Suprapubic skin (tissue), 4 donors: ENCODE data around the gene FSCN2. TPM values are rescaled to one million over a fixed set of nuclear protein-coding genes. Genes with fewer than 3 reads are reported as not detected.

ENCODE experiments used
- DNase-seq, 2 donors: peaks; one replicate each; pipeline ENCODE4 v3.0.0-alpha.2; 2019; ENCODE audit warnings: low spot score in 2 of 2
- H3K27ac ChIP-seq: fragments of 200-600 bp; sonication (generic); one replicate; pipeline ENCODE4 v1.5.1; 2019
- H3K27me3 ChIP-seq: fragments of 200-600 bp; sonication (generic); one replicate; pipeline ENCODE4 v1.5.1; 2019
- H3K36me3 ChIP-seq: fragments of 200-600 bp; sonication (generic); one replicate; pipeline ENCODE4 v1.5.1; 2019
- H3K4me1 ChIP-seq: fragments of 200-600 bp; sonication (generic); one replicate; pipeline ENCODE4 v1.5.1; 2019
- H3K4me3 ChIP-seq: fragments of 200-600 bp; sonication (generic); one replicate; pipeline ENCODE4 v1.5.1; 2019; ENCODE audit warnings: mild to moderate bottlenecking
- H3K9me3 ChIP-seq: fragments of 200-600 bp; sonication (generic); one replicate; pipeline ENCODE4 v1.5.1; 2019
- CTCF ChIP-seq, 2 donors: fragments of 200-600 bp in 1 of 2; fragments of 450-650 bp in 1 of 2; sonication (generic) in 1 of 2; IDR thresholded peaks; one replicate each; pipeline ENCODE4 v1.5.1; 2016 to 2019; ENCODE audit warnings: antibody characterized with exemption in 2 of 2, mild to moderate bottlenecking in 1 of 2, moderate library complexity in 1 of 2
- EP300 ChIP-seq: sonication (generic); formaldehyde crosslinking; IDR thresholded peaks from one replicate; pipeline ENCODE4 v1.6.1; 2017; ENCODE audit warnings: antibody characterized with exemption
- POLR2A ChIP-seq, 2 donors: fragments of 450-650 bp; IDR thresholded peaks; one replicate each; pipeline ENCODE4 v1.6.1; 2017; ENCODE audit warnings: antibody characterized with exemption in 2 of 2, mild to moderate bottlenecking in 2 of 2, moderate library complexity in 2 of 2
- POLR2AphosphoS5 ChIP-seq, 3 donors: sonication (generic); formaldehyde crosslinking; IDR thresholded peaks; one replicate each; pipeline ENCODE4 v1.6.1; 2017; ENCODE audit warnings: antibody characterized with exemption in 3 of 3
- WGBS: methylation state at CpG from one replicate; pipeline ENCODE4 v1.1.5; 2018; 5-methylcytosine and 5-hydroxymethylcytosine counted together
- total RNA-seq, 4 donors: library from RNA; depleted of rRNA; stranded (reverse); fragments of >200 nt; gene quantifications; one replicate each; pipeline ENCODE4 v1.1.0, GENCODE V29; 2016

The FSCN2 gene
- total RNA-seq, 4 donors from 2014 or later, result 0.52 to 4.7 (median 3.3) TPM

GRCh38 chr17:81558941-81559806 lies 31.0 kb downstream of the FSCN2 start:
- 82% methylated on average over 16 of the region's 27 CpGs for WGBS
- H3K4me3 ChIP-seq, result no peak overlapping the region
- no peaks in the 10 kb centered on the region for H3K27me3 ChIP-seq
- no peak overlapping the region for H3K27ac ChIP-seq
- peaks cover 75% of the 10 kb centered on the region for H3K36me3 ChIP-seq
- H3K9me3 ChIP-seq, result no peaks in the 10 kb centered on the region
- no peak for DNase-seq
- TF ChIP-seq POLR2AphosphoS5 (IDR thresholded peaks at IDR 0.05), result no peak
- TF ChIP-seq POLR2A (IDR thresholded peaks at IDR 0.05), result no peak
- TF ChIP-seq CTCF (IDR thresholded peaks at IDR 0.05), result no peak
- TF ChIP-seq EP300, result no peak
- peaks cover 1% of the 10 kb centered on the region for H3K4me1 ChIP-seq

GRCh38 chr17:81561494-81561885 lies 33.3 kb downstream of the FSCN2 start:
- H3K36me3 ChIP-seq, result peaks cover 93% of the 10 kb centered on the region
- H3K27me3 ChIP-seq, result no peaks in the 10 kb centered on the region
- peaks cover 7% of the 10 kb centered on the region for H3K4me1 ChIP-seq
- no peak overlapping the region for H3K27ac ChIP-seq
- no peak for DNase-seq
- H3K4me3 ChIP-seq, result no peak overlapping the region
- no peaks in the 10 kb centered on the region for H3K9me3 ChIP-seq
- TF ChIP-seq CTCF (IDR thresholded peaks at IDR 0.05) (no peak), POLR2AphosphoS5 (IDR thresholded peaks at IDR 0.05) (no peak), POLR2A (IDR thresholded peaks at IDR 0.05) (no peak), EP300 (no peak)
- 85% methylated on average over 4 of the region's 4 CpGs for WGBS

- H3K9me3 ChIP-seq, result no peaks in the 10 kb centered on the region
- H3K27ac ChIP-seq, result no peak overlapping the region
- TF ChIP-seq CTCF (IDR thresholded peaks at IDR 0.05), result no peak
- no peak for TF ChIP-seq POLR2A (IDR thresholded peaks at IDR 0.05)
- TF ChIP-seq POLR2AphosphoS5 (IDR thresholded peaks at IDR 0.05), result no peak
- no peak for TF ChIP-seq EP300
Observed at GRCh38 chr17:81563861-81564586, 35.8 kb downstream of the FSCN2 start.

GRCh38 chr17:81564778-81565177 lies 36.6 kb downstream of the FSCN2 start:
- Histone ChIP-seq H3K36me3 (peaks cover 85% of the 10 kb centered on the region), H3K9me3 (no peaks in the 10 kb centered on the region), H3K27ac (no peak overlapping the region), H3K4me3 (no peak overlapping the region), H3K4me1 (peaks cover 23% of the 10 kb centered on the region), H3K27me3 (no peaks in the 10 kb centered on the region)
- TF ChIP-seq POLR2A (IDR thresholded peaks at IDR 0.05), result no peak
- no peak for TF ChIP-seq EP300
- no peak for TF ChIP-seq CTCF (IDR thresholded peaks at IDR 0.05)
- TF ChIP-seq POLR2AphosphoS5 (IDR thresholded peaks at IDR 0.05), result no peak
- no peak for DNase-seq
- 89% methylated on average over 10 of the region's 17 CpGs for WGBS

More at GRCh38 chr17:81563861-81564586, 35.8 kb downstream of the FSCN2 start:
- no peak overlapping the region for H3K4me3 ChIP-seq
- H3K36me3 ChIP-seq, result peaks cover 84% of the 10 kb centered on the region
- no peak for DNase-seq
- peaks cover 23% of the 10 kb centered on the region for H3K4me1 ChIP-seq
- whole genome bisulfite sequencing, result 84% methylated on average over 9 of the region's 10 CpGs
- no peaks in the 10 kb centered on the region for H3K27me3 ChIP-seq

DNA sequence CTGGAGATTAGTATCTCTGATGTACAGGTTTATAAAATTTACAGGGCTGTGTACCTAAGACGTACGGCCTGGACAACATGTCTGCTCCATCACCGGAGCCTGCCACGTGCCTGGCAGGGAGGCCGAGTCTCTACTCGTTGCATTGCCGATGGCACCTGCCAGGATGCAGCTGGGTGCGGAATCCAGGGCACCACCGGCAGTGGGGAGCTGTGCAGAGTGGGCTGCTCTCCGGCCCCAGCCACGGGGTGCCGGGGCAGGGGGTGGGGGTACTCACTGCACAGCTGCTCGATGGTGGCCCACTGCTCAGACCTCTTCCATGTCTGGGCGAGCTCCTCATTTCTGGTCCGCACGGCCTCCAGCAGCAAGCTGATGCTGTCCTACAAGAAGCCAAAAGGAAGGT lies 37.1 kb downstream of the FSCN2 start:
- 75% methylated on average over 9 of the region's 16 CpGs for WGBS
- Histone ChIP-seq H3K4me3 (no peak overlapping the region), H3K9me3 (no peaks in the 10 kb centered on the region), H3K27me3 (no peaks in the 10 kb centered on the region), H3K27ac (no peak overlapping the region), H3K4me1 (peaks cover 23% of the 10 kb centered on the region), H3K36me3 (peaks cover 85% of the 10 kb centered on the region)
- no peak for DNase-seq
- TF ChIP-seq EP300 (no peak), CTCF (IDR thresholded peaks at IDR 0.05) (no peak), POLR2AphosphoS5 (IDR thresholded peaks at IDR 0.05) (no peak), POLR2A (IDR thresholded peaks at IDR 0.05) (no peak)
